H1 (cell line): Measurements from ENCODE around the gene TP53BP2. TPM values are rescaled to one million over a fixed set of nuclear protein-coding genes. Genes with fewer than 3 reads are reported as not detected.

ENCODE experiments used
- CBX5 ChIP-seq: fragments of 300-800, 300-1000 bp; sonication (generic); IDR thresholded peaks from 2 replicates; pipeline ENCODE4 v1.7.1; 2016; ENCODE audit warnings: antibody characterized with exemption, low read length, low read depth
- NANOG ChIP-seq: IDR thresholded peaks from 2 replicates; pipeline ENCODE4 v1.6.1; 2011; ENCODE audit warnings: low read length, low read depth, mild to moderate bottlenecking, inconsistent platforms; ENCODE audit not compliant: insufficient read depth, poor library complexity, severe bottlenecking
- RBBP5 ChIP-seq: IDR thresholded peaks from 2 replicates; pipeline ENCODE4 v1.7.1; 2012; ENCODE audit warnings: low read depth, mild to moderate bottlenecking, inconsistent platforms, low read length, moderate library complexity, borderline replicate concordance
- polyA plus RNA-seq, 7 experiments: library from polyadenylated mRNA; depleted of rRNA in 3 of 7; stranded (reverse) in 5 of 7; unstranded in 2 of 7; fragments of >200 nt in 5 of 7; fragments of 200-250 nt in 2 of 7; gene quantifications; 1 replicate in 5 of 7; 2 replicates in 1 of 7; 4 replicates in 1 of 7; pipeline versions ENCODE4 v1.2.1 to v1.2.3, GENCODE V29; 2011 to 2013; ENCODE audit warnings: missing spikeins in 2 of 7, mixed read lengths in 2 of 7
- total RNA-seq: library from RNA; stranded (reverse); fragmentation: NEBNext Ultra II Directional; extraction: Animal tissue kit (Norgen Biotek cat#: 25700); gene quantifications from 2 replicates; pipeline ENCODE4 v1.2.1, GENCODE V29; 2021

The TP53BP2 gene
- total and polyA plus RNA-seq, 2 of the 8 experiments (the other 6 are each of a cell fraction or from before 2014, with no cell fraction given), result 18.0 to 38.7 TPM

- TF ChIP-seq NANOG (no peak), RBBP5 (no peak), CBX5 (no peak)
Observed at GRCh38 chr1:223840254-223840653, 5.5 kb downstream of the TP53BP2 start (continued).
